Aorta (tissue), 5 donors: ENCODE results near the gene FZR1. TPM values are rescaled to one million over a fixed set of nuclear protein-coding genes. Genes with fewer than 3 reads are reported as not detected.
A peak's percentile ranks its signal among the peaks of the same experiment; 100 is the strongest.
"Not testable (repeated sequence)": the region's sequence is repeated elsewhere in the genome, so short reads cannot be mapped to it uniquely, and the experiment has no call there.

Source experiments
- ATAC-seq: fragments of 200-7000 bp; cut with Tn5 transposase; one replicate; pipeline ENCODE4 v1.9.1; 2022; ENCODE audit warnings: moderate library complexity; ENCODE audit not compliant: low FRiP score
- DNase-seq, 2 donors: peaks; one replicate each; pipeline ENCODE4 v3.0.0-alpha.2; 2020
- H3K27ac ChIP-seq, 2 donors: one replicate each; pipeline ENCODE4 v1.5.1; 2013; ENCODE audit warnings: low read length in 2 of 2, mild to moderate bottlenecking in 2 of 2, moderate library complexity in 2 of 2, control low read depth in 1 of 2, inconsistent platforms in 1 of 2, low read depth in 1 of 2
- H3K27me3 ChIP-seq, 2 donors: one replicate each; pipeline ENCODE4 v1.6.1; 2013; ENCODE audit warnings: control low read depth in 1 of 2, low read length in 1 of 2, mild to moderate bottlenecking in 1 of 2, moderate library complexity in 1 of 2; ENCODE audit not compliant: insufficient read depth in 2 of 2, control insufficient read depth in 1 of 2
- H3K36me3 ChIP-seq, 2 donors: one replicate each; pipeline ENCODE4 v1.6.1; 2013; ENCODE audit warnings: control low read depth in 1 of 2, low read length in 1 of 2, mild to moderate bottlenecking in 1 of 2; ENCODE audit not compliant: insufficient read depth in 2 of 2, control insufficient read depth in 1 of 2
- H3K4me1 ChIP-seq, 2 donors: one replicate each; pipeline ENCODE4 v1.6.1; 2013; ENCODE audit warnings: low read length in 2 of 2, control low read depth in 1 of 2, mild to moderate bottlenecking in 1 of 2, moderate library complexity in 1 of 2; ENCODE audit not compliant: insufficient read depth in 2 of 2, control insufficient read depth in 1 of 2
- H3K4me3 ChIP-seq, 2 donors: one replicate each; pipeline ENCODE4 v1.5.1; 2013; ENCODE audit warnings: low read length in 2 of 2, control low read depth in 1 of 2, mild to moderate bottlenecking in 1 of 2
- H3K9me3 ChIP-seq: one replicate; pipeline ENCODE4 v1.6.1; 2013; ENCODE audit warnings: mild to moderate bottlenecking, low read length; ENCODE audit not compliant: control insufficient read depth
- WGBS, 2 donors: extraction: QIAGEN DNeasy Blood & Tissue Kit; methylation state at CpG; one replicate each; pipeline ENCODE4 v1.1.7; 2013; 5-methylcytosine and 5-hydroxymethylcytosine counted together
- intact Hi-C, 2 donors: fragments of 100-400 bp; cut with DNase I; formaldehyde crosslinking; loops; one replicate each; pipeline versions ENCODE4 v1.14.2 to v1.15.0; 2022
- polyA plus RNA-seq, 2 donors: library from polyadenylated mRNA; stranded (reverse); fragments of 200-250 nt; gene quantifications; one replicate each; pipeline ENCODE4 v1.2.3, GENCODE V29; 2013
- total RNA-seq, 2 donors: library from RNA; stranded (reverse); fragmentation: NEBNext Ultra II Directional; extraction: Animal tissue kit (Norgen Biotek cat#: 25700); gene quantifications; one replicate each; pipeline ENCODE4 v1.2.1, GENCODE V29; 2021
- donor health status: healthy with polysubstance abuse.
- donor health status: Bipolar disorder and iron deficiency.
- donor health status: DM: no; HTN: no; CAD: no.
- donor health status: DM: no; HTN: no; CAD: no.
- donor health status: DM: yes; HTN: yes; CAD: no.

FZR1 gene
- total and polyA plus RNA-seq, 4 donors: 8.0 to 42.0 (median 29.4) TPM

DNA sequence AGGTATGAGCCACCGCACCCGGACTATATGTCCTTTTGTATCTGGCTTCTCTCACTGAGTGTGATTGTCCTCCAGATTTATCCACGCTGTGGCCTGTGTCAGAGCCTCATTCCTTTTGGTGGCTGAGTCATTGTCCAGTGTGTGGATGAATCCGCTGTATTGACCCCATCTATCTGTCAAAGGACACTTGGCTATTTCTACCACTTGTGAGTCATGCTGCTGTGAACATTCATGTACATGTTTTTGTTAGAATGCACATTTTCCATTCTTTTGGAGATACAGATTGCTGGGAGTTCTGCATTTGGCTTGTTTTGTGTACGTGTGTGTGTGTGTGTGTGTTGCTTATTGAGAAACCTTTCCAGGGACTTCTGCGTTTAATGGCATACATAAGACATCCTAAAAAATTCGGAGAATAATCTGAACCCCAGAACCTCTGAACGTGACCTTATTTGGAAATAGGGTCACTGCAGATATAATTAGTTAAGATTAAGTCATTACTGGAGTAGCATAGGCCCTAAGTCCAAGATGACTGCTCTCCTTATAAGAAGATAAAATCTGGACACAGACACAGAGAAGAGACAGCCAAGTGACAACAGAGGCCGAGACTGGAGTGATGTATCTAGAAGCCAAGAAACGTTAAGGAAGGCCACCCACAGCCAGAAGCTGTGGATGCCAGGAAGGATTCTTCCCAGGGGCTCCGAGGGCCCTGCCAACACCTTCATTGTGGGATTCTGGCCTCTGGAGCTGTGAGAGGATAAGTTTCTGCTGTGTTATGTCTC is 74.2 kb downstream of the FZR1 start:
- Histone ChIP-seq H3K9me3 (no peaks in the 10 kb centered on the region), H3K27me3 (no peaks in the 10 kb centered on the region), H3K27ac (no peak overlapping the region), H3K4me3 (no peak overlapping the region), H3K36me3 (no peaks in the 10 kb centered on the region), H3K4me1 (peaks cover 0 to 4% of the 10 kb centered on the region in 2 donors)
- WGBS, 2 donors: 27 to 31% methylated on average over 11 of the region's 11 CpGs
- intact Hi-C loops: no loop called here
- no peak for DNase-seq
- ATAC-seq: no peak

DNA sequence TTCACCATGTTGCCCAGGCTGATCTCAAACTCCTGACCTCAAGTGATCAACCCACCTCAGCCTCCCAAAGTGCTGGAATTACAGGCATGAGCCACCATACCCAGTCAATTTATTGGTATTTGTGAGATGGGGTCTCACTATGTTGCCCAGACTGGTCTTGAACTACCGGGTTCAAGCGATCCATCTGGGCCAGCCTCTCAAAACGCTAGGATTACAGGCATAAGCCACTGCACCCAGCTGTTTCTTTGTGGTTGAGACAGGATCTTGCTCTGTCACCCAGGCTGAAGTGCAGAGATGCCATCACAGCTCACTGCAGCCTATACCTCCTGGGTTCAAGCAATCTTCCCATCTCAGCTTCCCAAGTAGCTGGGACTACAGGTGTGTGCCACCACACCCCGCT is 75.7 kb downstream of the FZR1 start:
- DNase-seq, intact Hi-C loops, H3K4me3 ChIP-seq, H3K27ac ChIP-seq, H3K9me3 ChIP-seq, H3K36me3 ChIP-seq, ATAC-seq, H3K4me1 ChIP-seq, H3K27me3 ChIP-seq: not testable (repeated sequence)
- 95% methylated on average over 4 of the region's 4 CpGs for WGBS, 2 donors

DNA sequence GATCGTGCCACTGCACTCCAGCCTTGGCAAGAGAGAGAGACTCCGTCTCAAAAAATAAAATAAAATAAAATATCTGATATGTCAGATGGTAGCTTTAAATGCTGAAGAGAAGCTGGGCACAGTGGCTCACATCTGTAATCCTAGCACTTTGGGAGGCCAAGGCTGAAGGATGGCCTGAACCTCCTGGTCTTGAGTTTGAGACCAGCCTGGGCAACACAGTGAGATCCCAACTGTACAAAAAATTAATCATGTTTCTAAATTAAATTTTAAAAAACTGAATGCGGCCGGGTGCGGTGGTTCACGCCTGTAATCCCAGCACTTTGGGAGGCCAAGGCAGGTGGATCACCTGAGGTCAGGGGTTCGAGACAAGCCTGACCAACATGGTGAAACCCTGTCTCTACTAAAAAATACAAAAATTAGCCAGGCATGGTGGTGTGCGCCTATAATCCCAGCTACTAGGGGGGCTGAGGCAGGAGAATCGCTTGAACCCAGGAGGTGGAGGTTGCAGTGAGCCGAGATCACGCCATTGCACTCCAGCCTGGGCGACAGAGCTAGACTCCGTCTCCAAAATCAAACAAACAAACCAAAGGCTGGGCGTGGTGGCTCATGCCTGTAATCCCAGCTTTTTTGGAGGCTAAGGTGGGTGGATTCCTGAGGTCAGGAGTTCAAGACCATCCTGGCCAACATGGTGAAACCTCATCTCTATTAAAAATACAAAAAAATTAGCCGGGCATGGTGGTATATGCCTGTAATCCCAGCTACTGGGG is 78.1 kb downstream of the FZR1 start:
- H3K27ac ChIP-seq, H3K4me1 ChIP-seq, DNase-seq, intact Hi-C loops, H3K36me3 ChIP-seq, H3K9me3 ChIP-seq, ATAC-seq, H3K27me3 ChIP-seq, H3K4me3 ChIP-seq: not testable (repeated sequence)
- WGBS, 2 donors: 84 to 86% methylated on average over 15 of the region's 15 CpGs

DNA sequence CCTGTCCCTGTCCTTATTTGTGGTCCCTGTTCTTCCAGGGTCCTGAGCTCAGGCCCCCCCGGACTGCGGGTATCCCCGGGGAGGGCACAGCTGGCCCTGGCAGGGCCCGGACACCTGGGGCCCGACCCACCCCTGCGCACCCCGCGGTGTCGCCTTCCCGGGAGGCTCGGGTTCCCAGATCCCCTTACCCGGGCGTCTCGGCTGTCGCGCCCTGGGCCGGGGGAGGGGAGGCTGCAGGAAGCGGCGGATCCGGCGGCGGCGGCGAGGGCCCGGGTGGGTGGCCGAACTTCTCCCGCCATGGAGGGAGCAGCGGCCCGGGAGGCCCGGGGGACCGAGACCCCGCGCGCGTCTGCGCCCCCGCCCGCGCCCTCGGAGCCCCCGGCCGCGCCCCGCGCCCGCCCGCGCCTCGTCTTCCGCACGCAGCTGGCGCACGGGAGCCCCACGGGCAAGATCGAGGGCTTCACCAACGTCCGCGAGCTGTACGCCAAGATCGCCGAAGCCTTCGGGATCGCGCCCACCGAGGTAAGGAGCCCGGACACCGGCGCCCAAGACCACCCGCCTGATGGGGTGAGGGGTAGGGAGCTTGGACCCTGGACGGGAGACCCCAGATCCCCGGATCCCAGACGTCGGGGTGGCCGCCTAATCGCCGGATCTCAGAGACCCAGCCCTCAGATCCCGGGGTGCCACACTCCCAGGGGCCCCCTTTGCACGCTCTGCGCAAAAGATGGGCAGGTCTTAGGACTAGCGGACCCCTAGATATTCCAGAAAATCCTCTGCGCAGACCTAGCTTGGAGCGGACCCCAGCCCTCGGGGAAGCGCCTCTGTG is 79.4 kb downstream of the FZR1 start, which contains the start of gene GIPC3:
GIPC3 (plus strand) TSS at position 178 of the 826 bp plus-strand sequence; CDS start at position 298, 120 bp downstream.
- H3K27ac ChIP-seq: no peak within 1 kb of the TSS
- DNase-seq: peak in 1 of 2 donors; percentile 55
- intact Hi-C loops: loop anchor here (2.0 kb wide), 1 partner anchor 33 kb away; no protein-coding TSS in a partner anchor

DNA sequence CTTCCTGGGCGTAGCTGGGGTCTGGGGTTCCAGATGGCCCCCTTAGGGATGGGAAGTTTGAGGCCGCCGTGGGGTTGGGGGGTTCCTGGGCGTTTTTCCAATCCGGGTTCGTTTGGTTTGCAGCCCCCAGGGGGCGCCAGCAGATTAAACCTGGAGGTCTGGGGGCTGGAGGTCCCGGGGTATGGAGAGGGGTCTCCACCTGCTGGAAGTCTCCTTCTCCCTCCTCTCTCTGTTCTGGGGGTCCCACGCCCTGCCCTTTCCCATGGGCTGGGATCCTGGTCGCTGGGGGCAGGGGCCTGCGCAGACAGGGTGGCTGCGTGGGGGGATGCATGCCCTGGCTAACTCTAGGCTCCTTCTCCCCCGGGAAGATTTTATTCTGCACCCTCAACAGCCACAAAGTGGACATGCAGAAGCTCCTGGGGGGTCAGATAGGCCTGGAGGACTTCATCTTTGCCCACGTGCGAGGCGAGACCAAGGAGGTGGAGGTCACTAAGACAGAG is 80.1 kb downstream of the FZR1 start:
- Histone ChIP-seq H3K4me3 (no peak overlapping the region), H3K36me3 (no peaks in the 10 kb centered on the region), H3K27me3 (no peaks in the 10 kb centered on the region), H3K4me1 (no peaks in the 10 kb centered on the region), H3K9me3 (no peaks in the 10 kb centered on the region), H3K27ac (no peak overlapping the region)
- intact Hi-C loops: loop anchor here (2.0 kb wide), 1 partner anchor 33 kb away; no protein-coding TSS in a partner anchor
- ATAC-seq (no peak), DNase-seq (no peak)
- 25 to 35% methylated on average over 16 of the region's 16 CpGs for WGBS, 2 donors

More for the DNA sequence above, 79.4 kb downstream of the FZR1 start, which contains the start of gene GIPC3:
- H3K4me3 ChIP-seq: peak within 1 kb of the TSS; percentile 6 to 27
- no peaks in the 10 kb centered on the region for H3K36me3 ChIP-seq
- no peaks in the 10 kb centered on the region for H3K27me3 ChIP-seq
- WGBS, 2 donors: 4 to 6% methylated on average over 50 to 84 of the region's 84 CpGs
- ATAC-seq: no peak
- peaks cover 0 to 1% of the 10 kb centered on the region in 2 donors for H3K4me1 ChIP-seq
- H3K9me3 ChIP-seq: no peaks in the 10 kb centered on the region

DNA sequence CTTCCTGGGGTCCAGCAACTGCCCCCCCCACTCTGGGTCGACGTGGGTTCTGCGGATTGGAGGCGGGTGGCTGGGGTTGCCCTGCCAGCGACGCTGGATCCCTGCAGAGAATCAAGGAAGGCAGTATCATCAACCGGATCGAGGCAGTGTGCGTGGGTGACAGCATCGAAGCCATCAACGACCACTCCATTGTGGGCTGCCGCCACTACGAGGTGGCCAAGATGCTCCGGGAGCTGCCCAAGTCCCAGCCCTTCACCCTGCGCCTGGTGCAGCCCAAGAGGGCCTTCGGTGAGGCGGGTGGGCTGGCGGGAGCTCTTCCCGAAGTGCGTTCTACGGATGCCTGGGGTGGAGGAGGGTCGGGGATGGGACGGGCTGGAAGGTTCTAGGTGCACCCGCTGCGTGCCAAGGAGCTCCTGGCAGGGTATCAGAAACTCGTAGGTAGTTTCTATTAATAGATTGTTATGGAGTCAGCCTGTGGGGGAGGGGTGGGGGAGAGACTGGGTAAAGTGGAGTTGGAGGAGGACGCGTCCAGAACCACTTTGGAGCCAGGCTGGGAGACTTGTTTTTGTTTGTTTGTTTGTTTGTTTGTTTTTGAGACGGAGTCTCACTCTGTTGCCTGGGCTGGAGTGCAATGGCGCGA is 80.7 kb downstream of the FZR1 start:
- Histone ChIP-seq H3K4me1 (no peaks in the 10 kb centered on the region), H3K27me3 (no peaks in the 10 kb centered on the region), H3K9me3 (no peaks in the 10 kb centered on the region), H3K36me3 (no peaks in the 10 kb centered on the region), H3K4me3 (no peak overlapping the region), H3K27ac (no peak overlapping the region)
- 39 to 45% methylated on average over 31 of the region's 31 CpGs for WGBS, 2 donors
- ATAC-seq: peak; percentile 59
- intact Hi-C loops: loop anchor here (2.0 kb wide), 1 partner anchor 32 kb away; no protein-coding TSS in a partner anchor
- DNase-seq: peak in 1 of 2 donors; percentile 50
